A172 (cell line): Measurements from ENCODE around the gene FKBP1A. TPM values are rescaled to one million over a fixed set of nuclear protein-coding genes. Genes with fewer than 3 reads are reported as not detected.

Experiments used
- DNase-seq: peaks from one replicate; pipeline ENCODE4 v3.0.0-alpha.2; 2015; ENCODE audit warnings: low spot score
- total RNA-seq: library from RNA; depleted of rRNA; stranded (reverse); fragments of >200 nt; shearing (Covaris generic); gene quantifications from 2 replicates; pipeline ENCODE4 v1.2.3, GENCODE V29; 2014

FKBP1A gene
- total RNA-seq, 1 experiment from 2014 or later, result 200 TPM

GRCh38 chr20:1386323-1386722 lies 6.5 kb downstream of the FKBP1A start:
- DNase-seq, result no peak

GRCh38 chr20:1383623-1384404 lies 9.0 kb downstream of the FKBP1A start:
- no peak for DNase-seq

GRCh38 chr20:1382670-1383069 lies 10.2 kb downstream of the FKBP1A start:
- DNase-seq, result no peak

GRCh38 chr20:1381753-1382591 lies 10.9 kb downstream of the FKBP1A start:
- DNase-seq, result no peak

GRCh38 chr20:1378735-1379125 lies 14.1 kb downstream of the FKBP1A start:
- no peak for DNase-seq

GRCh38 chr20:1377984-1378734 lies 14.7 kb downstream of the FKBP1A start:
- DNase-seq, result peak; percentile 93

GRCh38 chr20:1377341-1377871 lies 15.4 kb downstream of the FKBP1A start:
- no peak for DNase-seq

- DNase-seq, result no peak
These were observed 16.2 kb downstream of the FKBP1A start for GRCh38 chr20:1376408-1377270.

- DNase-seq, result no peak
These were observed 16.8 kb downstream of the FKBP1A start for GRCh38 chr20:1376007-1376406.

- DNase-seq, result peak; percentile 54
These were observed 17.3 kb downstream of the FKBP1A start for GRCh38 chr20:1375515-1375914.

- DNase-seq, result no peak
These were observed 18.6 kb downstream of the FKBP1A start for GRCh38 chr20:1374246-1374645.

GRCh38 chr20:1373614-1374013 lies 19.2 kb downstream of the FKBP1A start:
- no peak for DNase-seq

GRCh38 chr20:1373036-1373435 lies 19.8 kb downstream of the FKBP1A start:
- no peak for DNase-seq

- no peak for DNase-seq
These were observed 20.9 kb downstream of the FKBP1A start for GRCh38 chr20:1371830-1372539.

- DNase-seq, result peak; percentile 48
These were observed 21.6 kb downstream of the FKBP1A start for GRCh38 chr20:1371202-1371782.

- peak; percentile 43 for DNase-seq
These were observed 22.2 kb downstream of the FKBP1A start for GRCh38 chr20:1370548-1371110.

GRCh38 chr20:1369970-1370369 lies 22.9 kb downstream of the FKBP1A start:
- DNase-seq, result no peak

- DNase-seq, result peak; percentile 64
These were observed 24.2 kb downstream of the FKBP1A start for GRCh38 chr20:1368448-1369199.

GRCh38 chr20:1367479-1367878 lies 25.4 kb downstream of the FKBP1A start:
- no peak for DNase-seq
